D721Med (cell line): Measurements from ENCODE around the gene CISH.

Experiments used
- DNase-seq: peaks from one replicate; pipeline ENCODE4 v3.0.0; 2011; ENCODE audit warnings: low spot score; ENCODE audit not compliant: insufficient read length
- FAIRE-seq: peaks from 2 replicates; lab custom pipeline; 2011; peaks lifted over from hg19 to GRCh38; lab: Jason Lieb, UNC
- CTCF ChIP-seq: IDR thresholded peaks from 2 replicates; pipeline ENCODE4 v1.5.1; 2012; ENCODE audit warnings: mild to moderate bottlenecking, control low read depth; ENCODE audit not compliant: insufficient read depth; ENCODE audit errors: missing control alignments

The CISH gene

DNA sequence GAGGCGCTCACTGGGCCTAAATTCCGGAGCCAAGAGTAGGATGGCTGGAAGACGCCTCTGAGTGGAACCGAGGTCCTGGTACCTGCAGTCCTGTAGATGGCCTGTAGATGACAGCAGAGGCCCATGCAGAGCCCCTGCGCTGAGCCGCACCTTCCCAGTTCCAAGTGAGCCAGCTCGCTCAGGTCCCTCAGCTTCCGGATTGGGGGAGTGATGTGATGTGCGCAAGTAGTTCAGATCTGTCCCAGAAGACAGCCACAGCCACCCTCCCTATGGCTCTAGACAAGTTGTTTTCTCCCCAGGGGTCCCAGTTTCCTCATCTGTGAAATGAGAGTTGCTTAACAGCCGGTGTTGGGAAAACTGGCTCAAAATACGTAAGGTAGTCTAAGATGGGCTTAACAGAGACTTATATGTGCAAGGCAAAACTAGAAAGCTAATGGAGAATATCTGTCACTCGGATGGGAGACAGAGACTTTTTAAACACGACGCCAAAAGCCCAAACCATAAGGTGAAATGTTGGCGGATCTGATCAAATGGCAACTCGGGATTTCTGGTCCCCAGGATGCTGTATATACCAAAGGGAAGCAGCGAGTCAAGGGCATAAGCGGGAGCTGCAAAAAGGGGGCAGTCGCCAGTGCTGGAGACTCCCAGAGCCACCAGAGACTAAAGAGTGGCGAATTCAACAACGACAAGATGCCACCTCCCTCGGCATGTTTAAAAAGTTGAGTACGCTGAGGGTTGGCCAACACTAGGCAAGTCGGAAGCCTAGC, 4.6 kb upstream of the CISH start:
- DNase-seq (peak; percentile 72), FAIRE-seq (peak; percentile 38)
- peak; percentile 98 for TF ChIP-seq CTCF

DNA sequence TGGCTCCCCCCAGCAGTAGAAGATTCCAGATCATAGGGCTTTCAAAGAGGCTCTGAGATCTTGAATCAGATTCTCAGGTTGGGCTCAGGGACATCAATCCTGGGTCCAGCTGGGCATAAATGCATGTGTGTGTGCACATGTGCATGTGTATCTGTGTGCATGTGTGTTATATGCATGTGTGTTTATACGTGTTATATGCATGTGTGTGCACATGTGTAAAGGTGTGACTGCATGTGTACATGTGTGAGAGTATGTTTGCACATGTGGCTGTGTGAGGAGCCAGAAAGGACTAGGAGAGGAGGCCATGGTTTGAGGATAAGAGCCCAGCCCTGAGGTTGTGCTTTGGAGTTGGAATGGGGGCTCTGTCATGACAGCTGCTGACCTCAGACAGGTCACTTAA, 3.6 kb upstream of the CISH start:
- no peak for DNase-seq
- no peak for TF ChIP-seq CTCF
- FAIRE-seq: no peak

DNA sequence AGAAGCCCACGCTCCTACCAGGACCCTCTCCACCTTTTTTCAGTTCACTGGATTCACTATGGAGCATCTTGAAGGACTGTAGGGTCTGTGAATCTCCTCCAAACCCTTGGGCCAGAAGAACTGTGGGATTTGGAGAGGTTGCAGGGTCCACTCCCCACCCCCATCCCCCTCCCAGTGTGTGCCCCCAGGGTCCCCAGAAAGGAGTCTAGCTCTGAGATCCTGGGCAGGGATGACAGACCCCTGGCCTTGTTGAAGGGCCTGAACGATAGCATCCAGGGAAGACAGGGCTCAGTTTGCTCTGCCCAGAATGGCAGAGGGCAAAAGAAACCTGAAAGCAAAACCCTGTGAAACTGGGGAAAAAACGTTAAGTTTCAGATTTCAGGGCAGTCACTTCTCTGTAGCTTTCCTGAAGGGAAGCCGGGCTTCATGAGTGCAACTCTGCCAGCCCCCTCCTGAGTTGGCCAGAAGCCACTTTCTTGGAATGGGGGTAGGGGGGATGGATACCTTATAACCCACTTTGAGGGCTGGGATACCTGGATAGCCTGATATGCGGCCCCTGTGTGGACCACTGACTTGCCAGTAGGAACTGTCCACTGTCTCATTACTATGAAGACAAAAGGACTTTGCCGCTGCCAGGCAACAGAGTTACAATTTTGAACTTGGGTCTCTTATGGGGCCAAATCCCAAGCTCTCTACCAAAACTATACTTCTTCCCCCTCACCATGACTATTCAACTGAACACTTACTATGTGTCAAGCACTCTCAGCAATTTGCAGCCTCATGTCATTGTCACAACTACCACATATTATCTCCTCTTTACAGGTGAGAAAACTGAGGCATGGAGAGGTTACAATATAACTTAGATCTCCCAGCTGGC, 1.6 kb upstream of the CISH start:
- DNase-seq (no peak), FAIRE-seq (no peak)
- no peak for TF ChIP-seq CTCF

- no peak for TF ChIP-seq CTCF
- FAIRE-seq (no peak), DNase-seq (no peak)
Measured at GRCh38 chr3:50612234-50612882, 784 bp upstream of the CISH start.

DNA sequence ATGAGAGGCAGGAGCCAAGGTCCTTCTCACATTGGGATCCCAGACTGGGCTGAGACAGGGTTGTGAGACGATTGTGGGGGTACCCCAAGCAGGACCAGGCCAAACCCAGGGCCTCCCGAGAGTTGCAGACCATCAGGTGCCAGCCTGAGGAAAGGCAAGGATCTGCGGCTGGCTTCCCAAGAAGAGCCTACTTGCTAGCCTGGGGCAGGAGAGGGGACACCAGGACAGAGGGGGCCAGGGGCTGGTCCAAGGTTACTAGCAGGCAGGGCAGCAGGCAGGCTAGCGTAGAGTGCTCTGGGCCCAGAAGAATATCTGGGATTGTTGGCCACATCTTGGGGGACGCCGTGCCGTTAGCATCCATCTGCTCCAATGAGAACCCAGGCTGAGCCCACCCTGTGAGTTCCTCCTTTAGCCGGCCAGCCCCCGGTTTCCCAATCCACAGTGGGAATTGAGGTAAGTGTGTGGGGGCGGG, 546 bp downstream of the CISH start:
- DNase-seq (no peak), FAIRE-seq (no peak)
- no peak for TF ChIP-seq CTCF

- TF ChIP-seq CTCF: no peak
- no peak for FAIRE-seq
- no peak for DNase-seq
Measured at GRCh38 chr3:50610181-50610971, 1.2 kb downstream of the CISH start.
